Measurements from ENCODE around the gene SERPINE1.
"Not testable (repeated sequence)": the region's sequence is repeated elsewhere in the genome, so short reads cannot be mapped to it uniquely, and the experiment has no call there.

Gene SERPINE1

GRCh38 chr7:101102026-101102425, 24.9 kb upstream of the SERPINE1 start:
- DNase-seq, result no peak

DNA sequence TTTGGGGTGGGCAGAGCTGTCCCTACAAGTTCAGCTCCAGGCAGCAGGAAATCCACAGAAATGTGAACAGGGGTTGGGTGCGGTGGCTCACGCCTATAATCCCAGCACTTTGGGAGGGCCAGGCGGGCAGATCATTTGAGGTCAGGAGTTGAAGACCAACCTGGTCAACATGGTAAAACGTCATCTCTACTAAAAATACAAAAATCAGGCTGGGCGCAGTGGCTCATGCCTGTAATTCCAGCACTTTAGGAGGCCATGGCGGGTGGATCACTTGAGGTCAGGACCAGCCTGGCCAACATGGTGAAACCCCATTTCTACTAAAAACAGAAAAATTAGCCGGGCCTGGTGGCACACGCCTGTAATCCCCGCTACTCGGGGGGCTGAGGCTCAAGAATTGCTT, 23.2 kb upstream of the SERPINE1 start:
- DNase-seq, result not testable (repeated sequence)

DNA sequence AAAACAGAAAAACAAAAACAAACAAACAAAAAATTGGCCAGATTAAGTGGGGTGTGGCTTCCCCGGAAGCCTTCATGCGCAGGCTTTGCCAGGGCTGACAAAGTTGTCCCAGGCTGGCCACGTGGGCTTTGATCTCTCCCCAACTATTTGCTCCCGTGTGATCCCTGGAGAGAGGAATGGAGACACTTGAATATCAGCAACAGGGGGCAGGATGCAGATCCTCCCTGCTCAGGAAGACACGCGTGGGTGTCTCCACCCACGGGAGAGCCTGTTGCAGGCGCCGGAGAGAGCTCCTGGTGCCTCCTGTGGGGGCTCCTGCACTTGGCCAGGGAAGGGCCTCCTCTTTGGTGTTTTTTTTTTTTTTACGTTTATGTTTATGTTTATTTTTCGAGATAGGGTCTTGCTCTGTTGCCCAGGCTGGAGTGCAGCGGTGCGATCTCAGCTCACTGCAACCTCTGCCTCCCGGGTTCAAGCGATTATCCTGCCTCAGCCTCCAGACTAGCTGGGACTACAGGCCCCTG, 22.7 kb upstream of the SERPINE1 start:
- DNase-seq, result no peak

DNA sequence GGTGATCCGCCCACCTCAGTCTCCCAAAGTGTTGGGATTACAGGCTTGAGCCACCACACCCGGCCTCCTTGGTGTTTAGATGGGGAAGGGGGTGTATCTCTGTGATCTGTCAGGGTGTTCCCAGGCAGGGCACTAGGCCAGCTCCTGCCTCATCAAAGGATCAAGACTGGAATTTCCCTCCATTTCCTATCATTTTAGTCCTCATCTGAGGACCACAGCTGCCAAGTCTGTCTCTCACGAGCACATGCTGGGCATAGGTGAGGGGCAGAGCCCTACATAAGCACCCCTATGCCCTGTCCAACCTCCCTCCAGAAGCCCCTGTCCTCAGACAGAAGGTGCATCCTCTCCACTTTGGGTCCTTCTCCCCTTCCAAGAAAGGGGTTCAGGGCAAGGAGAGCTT, 22.1 kb upstream of the SERPINE1 start:
- no peak for DNase-seq

GRCh38 chr7:101105248-101105647, 21.7 kb upstream of the SERPINE1 start:
- not testable (repeated sequence) for DNase-seq

DNA sequence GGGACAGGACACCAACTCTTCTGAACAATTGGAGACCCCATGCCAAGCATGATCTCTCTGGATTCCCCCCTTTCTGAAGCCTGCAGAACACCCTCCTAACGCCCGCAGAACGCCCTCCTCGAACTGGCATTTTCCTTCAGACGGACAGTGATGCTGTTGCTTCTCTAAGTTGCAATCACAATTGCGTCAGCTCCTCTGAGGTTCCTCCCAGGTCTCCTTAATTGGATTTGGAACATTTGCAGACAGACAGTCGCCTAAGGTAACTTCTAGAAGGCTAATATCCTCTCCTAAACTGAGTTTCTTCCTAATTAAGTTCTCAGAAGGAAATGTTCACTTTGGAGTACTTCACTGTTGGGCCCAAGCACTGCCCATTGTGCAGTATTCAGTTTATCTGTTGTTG, 20.5 kb upstream of the SERPINE1 start:
- no peak for DNase-seq

DNA sequence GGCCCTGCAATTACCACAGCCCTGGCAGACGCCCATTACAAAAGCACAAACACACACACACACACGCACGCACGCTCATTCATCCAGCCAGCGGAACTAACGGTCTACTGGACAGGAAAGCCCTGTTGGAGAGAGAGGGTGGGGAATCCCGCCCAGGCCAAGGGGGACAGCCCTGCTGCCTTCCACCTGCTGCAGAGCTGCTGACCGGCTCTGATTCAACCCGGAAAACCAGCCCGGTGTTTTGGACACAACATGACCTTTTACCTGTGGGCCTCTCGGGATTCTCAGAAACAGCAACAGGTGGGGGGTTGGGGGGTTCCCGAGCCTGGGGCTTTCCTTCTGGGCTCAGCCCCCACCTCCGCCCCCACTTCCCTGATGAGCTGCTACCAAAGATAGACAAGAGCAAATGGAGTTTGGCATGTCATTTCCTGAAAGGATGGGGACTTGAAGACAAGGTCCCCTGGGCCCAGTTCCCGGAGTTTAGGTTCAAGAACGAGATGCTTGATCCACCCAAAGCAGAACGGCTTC, 18.5 kb upstream of the SERPINE1 start:
- DNase-seq, result peak; percentile 53

GRCh38 chr7:101108961-101109360, 17.9 kb upstream of the SERPINE1 start:
- DNase-seq, result no peak

GRCh38 chr7:101109368-101109767, 17.5 kb upstream of the SERPINE1 start:
- DNase-seq, result no peak

GRCh38 chr7:101111261-101111660, 15.6 kb upstream of the SERPINE1 start:
- DNase-seq, result no peak

DNA sequence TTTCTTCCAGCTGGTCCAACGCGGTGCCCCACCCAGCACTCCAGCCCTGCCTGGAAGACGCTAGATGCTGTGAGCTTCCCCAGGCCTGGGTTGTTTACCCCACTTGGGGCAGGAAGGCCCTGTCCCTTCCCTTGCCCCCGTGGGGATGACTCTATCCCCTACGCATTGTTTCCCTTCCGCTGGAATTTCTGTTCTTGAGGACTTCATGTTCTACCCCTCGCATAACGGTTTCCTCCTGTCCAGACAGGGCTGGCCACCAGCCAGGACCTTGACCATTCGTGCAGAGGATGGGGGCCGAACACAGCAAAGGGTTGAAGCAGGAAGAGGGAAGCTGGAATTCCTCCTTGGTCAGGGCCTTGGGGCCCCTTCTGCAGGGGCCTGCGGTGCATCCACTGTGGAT, 14.7 kb upstream of the SERPINE1 start:
- DNase-seq, result no peak

DNA sequence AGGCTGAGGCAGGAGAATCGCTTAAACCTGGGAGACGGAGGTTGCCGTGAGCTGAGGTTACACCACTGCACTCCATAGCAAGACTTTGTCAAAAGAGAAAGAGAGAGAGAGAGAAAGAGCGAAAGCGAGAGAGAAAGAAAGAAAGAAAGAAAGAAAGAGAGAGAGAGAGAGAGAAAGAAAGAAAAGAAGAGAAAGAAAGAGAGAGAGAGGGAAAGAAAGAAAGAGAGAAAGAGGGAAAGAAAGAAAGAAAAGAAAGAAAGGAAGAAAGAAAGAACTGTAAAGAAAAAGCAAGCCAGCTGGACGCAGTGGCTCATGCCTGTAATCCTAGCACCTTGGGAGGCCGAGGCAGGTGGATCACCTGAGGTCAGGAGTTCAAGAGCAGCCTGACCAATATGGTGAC, 13.8 kb upstream of the SERPINE1 start:
- DNase-seq, result not testable (repeated sequence)

GRCh38 chr7:101113836-101114235, 13.1 kb upstream of the SERPINE1 start:
- no peak for DNase-seq

- DNase-seq, result no peak
These were observed 12.4 kb upstream of the SERPINE1 start for GRCh38 chr7:101114492-101114891.

- DNase-seq, result no peak
These were observed 11.7 kb upstream of the SERPINE1 start for GRCh38 chr7:101115215-101115614.

- DNase-seq, result no peak
These were observed 10.0 kb upstream of the SERPINE1 start for GRCh38 chr7:101116898-101117297.

GRCh38 chr7:101118856-101119255, 8.0 kb upstream of the SERPINE1 start:
- DNase-seq, result no peak

GRCh38 chr7:101119876-101120275, 7.0 kb upstream of the SERPINE1 start:
- DNase-seq, result no peak

DNA sequence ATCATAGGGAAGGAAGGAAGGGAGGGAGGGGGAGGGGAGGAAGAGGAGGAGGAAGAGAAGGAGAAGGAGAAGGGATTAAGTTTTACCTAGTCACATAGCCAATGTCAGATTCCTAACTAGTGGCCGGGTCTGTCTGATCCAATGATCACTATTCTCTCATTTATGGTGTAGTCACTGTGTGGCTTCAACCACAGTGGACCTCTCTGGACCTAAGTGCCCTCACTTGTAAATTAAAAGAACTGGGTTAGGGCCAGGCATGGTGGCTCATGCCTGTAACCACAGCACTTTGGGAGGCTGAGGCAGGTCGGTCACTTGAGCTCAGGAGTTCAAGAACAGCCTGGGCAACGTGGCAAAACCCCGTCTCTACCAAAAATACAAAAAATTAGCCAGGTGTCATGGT, 6.6 kb upstream of the SERPINE1 start:
- no peak for DNase-seq

DNA sequence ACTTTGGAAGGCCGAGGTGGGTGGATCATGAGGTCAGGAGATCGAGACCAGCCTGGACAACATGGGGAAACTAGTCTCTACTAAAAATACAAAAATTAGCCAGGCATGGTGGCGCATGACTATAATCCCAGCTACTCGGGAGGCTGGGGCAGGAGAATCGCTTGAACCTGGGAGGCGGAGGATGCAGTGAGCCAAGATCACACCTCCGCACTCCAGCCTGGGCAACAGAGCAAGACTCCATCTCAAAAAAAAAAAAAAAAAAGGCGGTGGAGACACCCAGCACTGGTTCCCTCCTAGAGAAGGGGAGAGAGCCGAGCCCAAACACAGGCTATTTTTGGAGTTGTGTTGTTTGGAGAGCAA, 5.3 kb upstream of the SERPINE1 start:
- not testable (repeated sequence) for DNase-seq

DNA sequence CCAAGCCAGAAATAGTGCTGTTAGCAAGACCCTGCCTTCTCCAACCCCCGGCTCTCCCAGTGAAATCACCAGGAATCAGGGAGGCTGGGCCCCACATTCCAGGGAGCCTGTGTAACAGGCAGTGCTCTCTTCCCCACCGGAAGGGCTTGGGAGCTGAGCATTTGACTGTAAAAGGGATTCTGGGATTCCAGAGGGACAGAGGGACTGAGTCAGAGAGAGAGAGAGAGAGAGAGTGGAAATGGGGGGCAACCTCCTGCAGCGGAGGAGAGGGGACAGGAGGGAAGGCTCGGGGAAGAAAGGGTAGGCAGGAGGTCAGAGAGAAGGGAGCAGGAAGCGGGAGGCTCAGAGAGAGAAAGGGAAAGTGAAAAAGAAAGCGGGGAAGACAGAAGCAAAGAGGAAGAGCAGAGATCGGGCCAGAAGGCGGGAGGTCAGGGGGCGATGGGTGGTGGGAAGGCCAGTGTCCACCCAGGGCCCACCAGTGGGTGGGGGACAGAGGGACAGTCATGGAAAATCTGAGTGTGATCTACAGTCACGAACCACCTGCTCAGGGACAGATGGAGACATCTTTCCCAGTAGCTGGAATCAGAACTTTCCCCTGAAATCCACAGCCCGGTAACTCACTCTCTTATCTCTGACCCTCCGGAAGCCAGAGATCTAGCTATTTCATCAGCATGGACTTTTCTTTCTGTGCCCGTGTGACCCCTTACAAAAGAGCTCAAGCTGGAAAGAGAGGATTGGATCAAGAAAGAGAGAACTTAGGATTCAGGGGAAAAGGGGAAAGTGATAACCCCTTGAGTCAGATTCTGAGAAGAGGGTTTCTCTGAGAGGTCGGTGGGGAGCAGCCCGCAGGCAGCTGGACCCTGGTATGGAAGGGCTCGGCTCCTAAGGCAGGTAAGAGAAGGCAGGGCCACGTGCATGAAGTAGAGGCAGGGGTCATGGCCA, 4.6 kb upstream of the SERPINE1 start:
- DNase-seq, result peak; percentile 19

GRCh38 chr7:101122933-101123702, 3.8 kb upstream of the SERPINE1 start:
- DNase-seq, result no peak

- DNase-seq, result no peak
These were observed 3.2 kb upstream of the SERPINE1 start for GRCh38 chr7:101123703-101124068.

All from retina (tissue), 1 donor.